Measurements from ENCODE around the gene PRSS48.

DNA sequence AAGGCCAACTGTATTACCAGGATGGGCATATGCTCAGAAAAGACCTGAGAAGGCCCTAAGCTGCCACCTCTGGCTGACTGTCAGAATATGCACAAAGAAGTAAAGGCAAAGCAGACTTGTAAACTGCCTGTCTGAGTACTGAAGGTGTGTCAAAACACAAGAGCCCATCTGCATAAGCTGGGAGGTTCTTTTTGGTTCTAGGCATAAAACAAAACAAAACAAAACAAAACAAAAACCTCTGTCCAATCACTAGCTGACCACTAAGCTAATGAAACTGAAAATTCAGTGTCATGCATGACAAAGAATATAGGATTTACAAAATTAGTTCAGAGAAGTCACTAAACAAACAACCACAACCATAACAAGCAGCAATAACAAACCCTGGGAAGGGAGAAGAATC, 27.8 kb downstream of the PRSS48 start:
- TF ChIP-seq, protein P1, sequence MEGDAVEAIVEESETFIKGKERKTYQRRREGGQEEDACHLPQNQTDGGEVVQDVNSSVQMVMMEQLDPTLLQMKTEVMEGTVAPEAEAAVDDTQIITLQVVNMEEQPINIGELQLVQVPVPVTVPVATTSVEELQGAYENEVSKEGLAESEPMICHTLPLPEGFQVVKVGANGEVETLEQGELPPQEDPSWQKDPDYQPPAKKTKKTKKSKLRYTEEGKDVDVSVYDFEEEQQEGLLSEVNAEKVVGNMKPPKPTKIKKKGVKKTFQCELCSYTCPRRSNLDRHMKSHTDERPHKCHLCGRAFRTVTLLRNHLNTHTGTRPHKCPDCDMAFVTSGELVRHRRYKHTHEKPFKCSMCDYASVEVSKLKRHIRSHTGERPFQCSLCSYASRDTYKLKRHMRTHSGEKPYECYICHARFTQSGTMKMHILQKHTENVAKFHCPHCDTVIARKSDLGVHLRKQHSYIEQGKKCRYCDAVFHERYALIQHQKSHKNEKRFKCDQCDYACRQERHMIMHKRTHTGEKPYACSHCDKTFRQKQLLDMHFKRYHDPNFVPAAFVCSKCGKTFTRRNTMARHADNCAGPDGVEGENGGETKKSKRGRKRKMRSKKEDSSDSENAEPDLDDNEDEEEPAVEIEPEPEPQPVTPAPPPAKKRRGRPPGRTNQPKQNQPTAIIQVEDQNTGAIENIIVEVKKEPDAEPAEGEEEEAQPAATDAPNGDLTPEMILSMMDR (IDR thresholded peaks at IDR 0.05; ENCODE audit: poor library complexity, severe bottlenecking), result no peak
- TF ChIP-seq, protein P2, sequence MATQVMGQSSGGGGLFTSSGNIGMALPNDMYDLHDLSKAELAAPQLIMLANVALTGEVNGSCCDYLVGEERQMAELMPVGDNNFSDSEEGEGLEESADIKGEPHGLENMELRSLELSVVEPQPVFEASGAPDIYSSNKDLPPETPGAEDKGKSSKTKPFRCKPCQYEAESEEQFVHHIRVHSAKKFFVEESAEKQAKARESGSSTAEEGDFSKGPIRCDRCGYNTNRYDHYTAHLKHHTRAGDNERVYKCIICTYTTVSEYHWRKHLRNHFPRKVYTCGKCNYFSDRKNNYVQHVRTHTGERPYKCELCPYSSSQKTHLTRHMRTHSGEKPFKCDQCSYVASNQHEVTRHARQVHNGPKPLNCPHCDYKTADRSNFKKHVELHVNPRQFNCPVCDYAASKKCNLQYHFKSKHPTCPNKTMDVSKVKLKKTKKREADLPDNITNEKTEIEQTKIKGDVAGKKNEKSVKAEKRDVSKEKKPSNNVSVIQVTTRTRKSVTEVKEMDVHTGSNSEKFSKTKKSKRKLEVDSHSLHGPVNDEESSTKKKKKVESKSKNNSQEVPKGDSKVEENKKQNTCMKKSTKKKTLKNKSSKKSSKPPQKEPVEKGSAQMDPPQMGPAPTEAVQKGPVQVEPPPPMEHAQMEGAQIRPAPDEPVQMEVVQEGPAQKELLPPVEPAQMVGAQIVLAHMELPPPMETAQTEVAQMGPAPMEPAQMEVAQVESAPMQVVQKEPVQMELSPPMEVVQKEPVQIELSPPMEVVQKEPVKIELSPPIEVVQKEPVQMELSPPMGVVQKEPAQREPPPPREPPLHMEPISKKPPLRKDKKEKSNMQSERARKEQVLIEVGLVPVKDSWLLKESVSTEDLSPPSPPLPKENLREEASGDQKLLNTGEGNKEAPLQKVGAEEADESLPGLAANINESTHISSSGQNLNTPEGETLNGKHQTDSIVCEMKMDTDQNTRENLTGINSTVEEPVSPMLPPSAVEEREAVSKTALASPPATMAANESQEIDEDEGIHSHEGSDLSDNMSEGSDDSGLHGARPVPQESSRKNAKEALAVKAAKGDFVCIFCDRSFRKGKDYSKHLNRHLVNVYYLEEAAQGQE (IDR thresholded peaks at IDR 0.05; ENCODE audit: borderline replicate concordance), result no peak

Data from neural cell (in vitro differentiated cells).